Epithelial cell of proximal tubule (primary cell): ENCODE measurements around the gene MYADML2. TPM values are rescaled to one million over a fixed set of nuclear protein-coding genes. Genes with fewer than 3 reads are reported as not detected.

ENCODE experiments used
- DNase-seq: peaks from one replicate; pipeline ENCODE4 v3.0.0-alpha.2; 2011; ENCODE audit warnings: low read depth
- H3K4me3 ChIP-seq: 2 replicates; pipeline ENCODE4 v1.5.1; 2011; ENCODE audit warnings: low read depth, mild to moderate bottlenecking, low read length
- total RNA-seq: library from RNA; depleted of rRNA; stranded (reverse); fragments of >200 nt; gene quantifications from 2 replicates; pipeline ENCODE4 v1.2.3, GENCODE V29; 2015
- TF ChIP-seq, protein P1 (sequence below): conservative IDR thresholded peaks from 2 replicates; pipeline ENCODE4 v1.5.1; 2012; ENCODE audit warnings: low read depth, mild to moderate bottlenecking, low read length

MYADML2 gene
- total RNA-seq, 1 donor from 2014 or later, result not detected

DNA sequence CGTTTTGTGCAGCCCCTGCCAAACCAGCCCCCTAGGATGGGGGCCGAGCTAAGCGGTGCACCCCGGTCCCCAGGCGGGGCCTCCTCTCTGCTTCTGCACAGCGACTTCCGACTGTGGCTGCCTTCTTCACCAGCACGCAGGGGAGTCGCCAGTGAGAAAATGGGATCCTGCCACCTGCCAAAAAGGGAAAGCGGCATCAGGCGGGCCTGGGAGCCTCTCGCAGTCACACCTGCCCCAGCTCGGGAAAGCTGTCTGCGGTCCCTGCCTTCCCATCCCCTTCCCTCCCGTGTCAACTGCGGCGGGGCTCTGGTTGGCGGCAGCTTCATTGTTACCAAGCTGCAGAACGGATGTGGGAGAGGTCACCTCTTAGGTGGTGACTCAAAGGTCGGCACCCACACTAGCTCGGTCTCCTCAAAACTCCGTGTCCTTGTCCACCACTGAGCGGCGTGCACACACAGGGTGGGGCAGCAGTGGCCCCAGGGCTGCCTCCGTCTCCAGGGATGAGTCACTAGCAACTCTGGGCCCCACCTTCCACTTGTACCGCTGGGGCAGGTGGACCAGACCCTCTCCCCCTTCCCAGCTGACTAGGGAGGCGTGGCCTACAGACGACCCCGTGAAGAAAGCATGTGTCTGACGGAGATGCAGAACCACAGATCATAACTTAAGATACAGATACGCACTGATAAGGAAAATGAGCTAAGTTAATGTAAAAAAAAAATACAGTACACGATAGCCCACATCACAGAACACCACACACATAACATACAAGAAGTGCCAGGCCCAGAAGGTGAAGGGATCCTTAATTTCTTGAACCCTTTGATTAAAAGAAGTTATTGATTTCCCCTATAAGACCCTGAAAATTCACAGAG lies 34.4 kb downstream of the MYADML2 start:
- TF ChIP-seq, protein P1, sequence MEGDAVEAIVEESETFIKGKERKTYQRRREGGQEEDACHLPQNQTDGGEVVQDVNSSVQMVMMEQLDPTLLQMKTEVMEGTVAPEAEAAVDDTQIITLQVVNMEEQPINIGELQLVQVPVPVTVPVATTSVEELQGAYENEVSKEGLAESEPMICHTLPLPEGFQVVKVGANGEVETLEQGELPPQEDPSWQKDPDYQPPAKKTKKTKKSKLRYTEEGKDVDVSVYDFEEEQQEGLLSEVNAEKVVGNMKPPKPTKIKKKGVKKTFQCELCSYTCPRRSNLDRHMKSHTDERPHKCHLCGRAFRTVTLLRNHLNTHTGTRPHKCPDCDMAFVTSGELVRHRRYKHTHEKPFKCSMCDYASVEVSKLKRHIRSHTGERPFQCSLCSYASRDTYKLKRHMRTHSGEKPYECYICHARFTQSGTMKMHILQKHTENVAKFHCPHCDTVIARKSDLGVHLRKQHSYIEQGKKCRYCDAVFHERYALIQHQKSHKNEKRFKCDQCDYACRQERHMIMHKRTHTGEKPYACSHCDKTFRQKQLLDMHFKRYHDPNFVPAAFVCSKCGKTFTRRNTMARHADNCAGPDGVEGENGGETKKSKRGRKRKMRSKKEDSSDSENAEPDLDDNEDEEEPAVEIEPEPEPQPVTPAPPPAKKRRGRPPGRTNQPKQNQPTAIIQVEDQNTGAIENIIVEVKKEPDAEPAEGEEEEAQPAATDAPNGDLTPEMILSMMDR, result no peak
- no peak for DNase-seq
- no peak overlapping the region for H3K4me3 ChIP-seq

DNA sequence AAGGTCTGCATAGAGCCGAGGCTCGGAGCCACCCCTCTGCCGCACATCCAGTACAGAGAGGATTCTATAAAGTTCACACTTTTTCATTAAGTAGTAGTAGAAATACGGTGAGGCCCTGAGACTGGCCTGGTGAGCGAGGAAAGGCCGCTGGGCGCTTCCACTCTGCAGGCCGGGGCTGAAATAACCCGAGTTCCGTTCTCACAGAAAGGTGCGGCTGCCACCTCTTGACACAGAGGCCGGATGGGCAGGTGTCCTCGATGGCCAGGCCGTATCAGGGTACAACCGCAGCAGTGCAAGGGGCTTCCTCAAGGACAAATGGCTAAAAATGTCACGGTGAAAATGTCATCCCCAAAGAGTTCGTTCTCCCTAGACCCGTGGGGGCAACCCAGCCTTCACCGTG lies 35.1 kb downstream of the MYADML2 start:
- H3K4me3 ChIP-seq, result no peak overlapping the region
- DNase-seq, result no peak
- TF ChIP-seq, protein P1, result no peak

DNA sequence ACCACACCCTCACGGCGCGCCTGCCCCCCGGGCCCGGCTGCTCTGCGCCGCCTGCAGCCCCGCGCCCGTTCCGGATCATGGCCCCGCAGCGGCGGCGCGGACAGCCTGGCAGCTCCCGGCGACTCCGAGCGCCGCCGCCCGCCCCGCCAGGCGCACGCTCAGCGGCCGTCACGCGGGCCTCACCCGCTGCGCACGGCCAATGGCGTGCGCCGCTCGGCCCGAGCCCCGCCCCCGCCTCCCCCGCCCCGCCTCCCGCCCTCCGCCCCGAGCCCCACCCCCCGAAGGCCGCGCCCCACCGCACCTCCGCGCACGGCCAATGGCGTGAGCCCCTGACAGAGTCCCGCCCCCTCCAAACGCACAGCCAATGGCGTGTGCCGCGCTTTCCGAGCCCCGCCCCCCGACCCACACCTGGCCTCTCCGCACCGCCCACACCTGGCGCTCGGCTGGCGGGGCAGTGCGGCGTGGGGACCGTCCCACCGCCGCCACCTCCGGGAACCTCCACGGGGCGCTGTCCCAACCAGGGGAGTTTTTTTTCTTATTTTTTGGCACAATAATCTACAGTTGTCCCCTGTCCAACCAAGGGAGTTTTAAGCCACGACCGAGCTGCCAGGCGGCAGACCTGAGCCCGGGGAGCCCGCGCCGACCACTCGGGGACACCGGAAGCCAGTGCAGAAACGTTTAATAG lies 35.6 kb downstream of the MYADML2 start, which contains the start of gene PCYT2:
Gene PCYT2 (minus strand): TSS at position 123 of the 685 bp plus-strand sequence. CDS start 44 bp downstream, at position 79.
- H3K4me3 ChIP-seq, result peak within 1 kb of the TSS; percentile 76
- TF ChIP-seq, protein P1, result no peak
- no peak for DNase-seq

DNA sequence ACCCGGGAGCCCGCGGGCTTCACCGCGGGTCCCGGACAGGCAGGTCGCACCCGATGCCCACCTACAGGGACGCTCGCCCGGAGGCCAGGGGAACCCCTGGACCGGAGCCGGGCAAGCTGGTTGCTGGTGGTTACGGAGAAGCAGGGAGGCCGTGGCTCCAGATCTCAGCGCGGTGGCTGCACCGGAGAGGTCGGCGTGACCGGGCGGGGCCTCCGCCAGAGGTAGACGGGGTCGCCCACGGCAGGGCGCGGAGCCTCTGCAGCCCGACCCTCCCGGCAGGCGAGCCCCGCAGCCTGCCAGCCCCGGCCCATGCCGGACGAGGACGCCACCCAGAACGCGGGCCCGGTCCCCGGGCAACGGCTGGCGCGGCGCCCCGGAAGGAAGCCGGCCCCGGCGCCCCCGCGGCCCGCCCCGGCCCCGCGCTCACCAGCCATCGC lies 36.2 kb downstream of the MYADML2 start:
- TF ChIP-seq, protein P1, result no peak
- peak overlapping the region; percentile 76 for H3K4me3 ChIP-seq
- DNase-seq, result no peak

DNA sequence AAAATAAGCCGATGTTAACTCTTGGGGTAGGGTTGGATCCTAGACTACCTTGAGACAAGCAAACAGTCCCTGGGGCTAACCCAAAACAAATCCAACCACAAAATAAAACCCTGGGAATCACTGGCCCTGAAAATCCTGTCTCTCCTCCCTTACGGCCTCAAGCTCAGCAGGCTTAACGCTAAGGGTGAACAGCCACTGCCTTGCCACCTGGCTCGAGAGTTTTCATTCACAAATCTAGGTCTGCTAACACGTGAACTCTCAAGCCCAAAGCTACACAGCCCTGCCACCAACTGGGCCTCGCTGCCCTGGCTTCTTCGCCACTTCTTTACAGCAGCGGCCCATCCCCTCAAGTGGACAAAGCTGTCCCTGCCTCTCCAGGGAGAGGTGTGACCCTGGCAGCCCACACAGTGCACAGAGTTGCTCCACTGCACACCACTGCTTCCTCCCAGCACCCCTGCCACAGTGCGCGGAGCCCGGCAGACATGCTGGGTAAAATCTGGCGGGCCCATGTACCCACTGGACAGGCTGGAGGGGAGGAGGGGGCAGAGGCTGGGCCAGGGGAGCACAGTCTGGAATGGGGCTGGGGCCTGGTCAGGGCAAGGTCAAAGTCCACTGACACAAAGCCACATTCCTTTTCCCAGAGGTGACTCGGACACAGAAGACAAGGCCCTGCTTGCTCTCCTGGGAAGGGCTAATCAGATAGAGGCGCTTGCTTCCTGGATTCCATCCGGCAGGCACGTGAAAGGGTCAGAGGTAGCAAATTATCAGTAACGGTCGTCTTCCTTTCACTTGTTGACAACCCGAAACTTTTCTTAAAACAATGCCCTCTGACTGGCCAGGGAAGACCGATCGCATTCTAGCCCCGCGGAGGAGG lies 36.8 kb downstream of the MYADML2 start:
- DNase-seq, result no peak
- TF ChIP-seq, protein P1, result no peak
- peak overlapping the region; percentile 76 for H3K4me3 ChIP-seq

DNA sequence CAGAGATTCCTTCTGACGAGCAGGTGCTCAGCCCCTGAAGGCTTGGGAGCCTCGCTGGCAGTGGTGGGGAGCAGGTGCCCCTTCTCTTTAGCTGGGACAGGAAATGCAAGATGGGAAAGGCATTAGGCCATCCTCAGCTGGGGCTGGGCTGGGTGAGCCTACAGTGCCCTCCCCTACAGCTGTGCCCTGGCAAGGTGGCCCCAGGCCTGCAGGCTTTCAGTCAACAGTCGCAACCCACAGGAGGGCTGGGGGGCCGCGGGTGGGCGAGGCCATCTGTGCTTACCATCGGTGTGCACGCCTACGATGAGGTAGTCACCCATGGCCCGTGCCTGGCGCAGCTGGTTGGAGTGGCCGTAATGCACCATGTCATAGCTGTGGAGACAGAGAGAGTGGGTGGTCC lies 37.8 kb downstream of the MYADML2 start:
- no peak for DNase-seq
- TF ChIP-seq, protein P1, result no peak
- no peak overlapping the region for H3K4me3 ChIP-seq
